Measurements from ENCODE around the gene USH2A.

DNA sequence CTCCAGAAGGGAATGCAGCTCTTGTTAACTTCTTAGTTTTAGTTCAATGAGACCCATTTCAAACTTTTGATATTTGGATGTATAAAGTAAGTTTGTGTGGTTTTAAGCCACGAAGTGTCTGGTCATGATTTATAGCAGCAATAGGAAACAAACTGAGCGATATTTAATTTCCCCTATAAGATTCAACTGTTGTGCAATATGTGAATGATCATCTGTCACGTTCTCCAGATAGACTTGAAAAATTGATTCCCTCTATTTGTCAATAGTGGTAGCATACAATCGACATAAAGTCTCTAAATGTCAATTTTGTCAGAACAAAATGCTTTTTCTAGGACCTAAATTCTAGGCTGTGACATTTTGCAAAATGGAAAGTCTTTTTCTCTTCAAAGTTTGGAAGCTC lies 616.0 kb downstream of the USH2A start:
- TF ChIP-seq, protein P1, sequence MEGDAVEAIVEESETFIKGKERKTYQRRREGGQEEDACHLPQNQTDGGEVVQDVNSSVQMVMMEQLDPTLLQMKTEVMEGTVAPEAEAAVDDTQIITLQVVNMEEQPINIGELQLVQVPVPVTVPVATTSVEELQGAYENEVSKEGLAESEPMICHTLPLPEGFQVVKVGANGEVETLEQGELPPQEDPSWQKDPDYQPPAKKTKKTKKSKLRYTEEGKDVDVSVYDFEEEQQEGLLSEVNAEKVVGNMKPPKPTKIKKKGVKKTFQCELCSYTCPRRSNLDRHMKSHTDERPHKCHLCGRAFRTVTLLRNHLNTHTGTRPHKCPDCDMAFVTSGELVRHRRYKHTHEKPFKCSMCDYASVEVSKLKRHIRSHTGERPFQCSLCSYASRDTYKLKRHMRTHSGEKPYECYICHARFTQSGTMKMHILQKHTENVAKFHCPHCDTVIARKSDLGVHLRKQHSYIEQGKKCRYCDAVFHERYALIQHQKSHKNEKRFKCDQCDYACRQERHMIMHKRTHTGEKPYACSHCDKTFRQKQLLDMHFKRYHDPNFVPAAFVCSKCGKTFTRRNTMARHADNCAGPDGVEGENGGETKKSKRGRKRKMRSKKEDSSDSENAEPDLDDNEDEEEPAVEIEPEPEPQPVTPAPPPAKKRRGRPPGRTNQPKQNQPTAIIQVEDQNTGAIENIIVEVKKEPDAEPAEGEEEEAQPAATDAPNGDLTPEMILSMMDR (conservative IDR thresholded peaks at IDR 0.05; ENCODE audit: low read length), result no peak
- TF ChIP-seq EZH2phosphoT487 (IDR thresholded peaks at IDR 0.05; ENCODE audit: borderline replicate concordance), result no peak
